Fibroblast of lung (primary cell): ENCODE data around the gene BCL2L13.

ENCODE experiments used
- EZH2 ChIP-seq: IDR thresholded peaks from 2 replicates; pipeline ENCODE4 v1.5.1; 2012; ENCODE audit warnings: low read length, control low read depth, mild to moderate bottlenecking; ENCODE audit errors: missing control alignments
- TF ChIP-seq, protein P1 (sequence below), 2 donors: IDR thresholded peaks in 1 of 2; conservative IDR thresholded peaks in 1 of 2; 1 replicate in 1 of 2; 2 replicates in 1 of 2; pipeline ENCODE4 v1.5.1; 2011 to 2012; ENCODE audit warnings: low read length in 2 of 2, control low read depth in 1 of 2, inconsistent platforms in 1 of 2, low read depth in 1 of 2, mild to moderate bottlenecking in 1 of 2

DNA sequence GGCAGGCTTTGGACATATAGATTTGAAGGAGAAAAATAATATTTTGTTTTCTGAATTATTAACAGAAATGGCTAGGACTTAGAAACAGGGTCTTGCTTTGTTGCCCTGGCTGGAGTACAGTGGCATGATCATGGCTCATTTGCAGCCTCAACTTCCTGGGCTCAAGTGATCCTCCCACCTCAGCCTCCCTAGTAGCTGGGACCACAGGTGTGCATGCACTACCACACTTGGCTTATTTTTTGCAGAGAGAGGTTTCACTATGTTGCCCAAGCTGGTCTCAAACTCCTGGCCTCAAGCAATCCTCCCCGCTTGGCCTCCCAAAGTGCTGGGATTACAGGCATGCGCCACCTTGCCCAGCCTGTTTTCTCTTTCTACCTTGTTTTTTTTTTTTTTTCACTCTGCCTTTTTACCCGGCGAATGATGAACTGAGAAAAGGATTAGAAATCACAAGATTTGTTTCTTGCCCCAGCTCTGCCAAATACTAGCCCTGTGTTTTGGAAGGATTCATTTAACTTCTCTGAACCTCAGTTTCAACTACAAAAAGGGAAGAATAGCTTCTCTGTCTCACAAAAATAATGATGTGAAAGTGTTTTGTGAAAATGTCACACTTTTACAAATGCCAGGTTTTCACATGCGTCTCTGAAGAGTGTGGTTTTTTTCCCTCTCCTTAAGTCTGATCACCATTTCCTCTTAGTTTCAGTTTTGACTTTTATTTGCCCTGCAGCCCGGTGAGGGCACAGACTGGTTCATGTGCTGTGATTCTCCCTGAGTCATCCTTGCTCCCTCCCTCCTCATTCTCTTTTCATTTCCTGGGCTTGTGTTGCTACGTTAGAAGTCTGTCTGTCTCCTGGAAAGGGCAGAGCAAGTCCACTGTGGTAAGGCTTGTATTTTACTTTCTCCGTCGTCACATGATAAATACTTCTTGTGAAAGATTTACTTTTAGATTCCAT lies 67.7 kb downstream of the BCL2L13 start:
- TF ChIP-seq, protein P1, sequence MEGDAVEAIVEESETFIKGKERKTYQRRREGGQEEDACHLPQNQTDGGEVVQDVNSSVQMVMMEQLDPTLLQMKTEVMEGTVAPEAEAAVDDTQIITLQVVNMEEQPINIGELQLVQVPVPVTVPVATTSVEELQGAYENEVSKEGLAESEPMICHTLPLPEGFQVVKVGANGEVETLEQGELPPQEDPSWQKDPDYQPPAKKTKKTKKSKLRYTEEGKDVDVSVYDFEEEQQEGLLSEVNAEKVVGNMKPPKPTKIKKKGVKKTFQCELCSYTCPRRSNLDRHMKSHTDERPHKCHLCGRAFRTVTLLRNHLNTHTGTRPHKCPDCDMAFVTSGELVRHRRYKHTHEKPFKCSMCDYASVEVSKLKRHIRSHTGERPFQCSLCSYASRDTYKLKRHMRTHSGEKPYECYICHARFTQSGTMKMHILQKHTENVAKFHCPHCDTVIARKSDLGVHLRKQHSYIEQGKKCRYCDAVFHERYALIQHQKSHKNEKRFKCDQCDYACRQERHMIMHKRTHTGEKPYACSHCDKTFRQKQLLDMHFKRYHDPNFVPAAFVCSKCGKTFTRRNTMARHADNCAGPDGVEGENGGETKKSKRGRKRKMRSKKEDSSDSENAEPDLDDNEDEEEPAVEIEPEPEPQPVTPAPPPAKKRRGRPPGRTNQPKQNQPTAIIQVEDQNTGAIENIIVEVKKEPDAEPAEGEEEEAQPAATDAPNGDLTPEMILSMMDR (conservative IDR thresholded peaks at IDR 0.05 in 1 of 2, IDR thresholded peaks at IDR 0.05 in 1 of 2; ENCODE audit: low read depth in 1 of 2, low read length in 2 of 2), result no peak
- TF ChIP-seq EZH2, result no peak
